PC-9 (cell line): ENCODE data around the gene OR51G2. TPM values are rescaled to one million over a fixed set of nuclear protein-coding genes. Genes with fewer than 3 reads are reported as not detected.

Experiments used
- BruUV-seq: library from RNA; stranded (reverse); fragments of 400-500 nt; replicated peaks from 2 replicates; lab custom pipeline; 2021; lab: Mats Ljungman, UMichigan
- CTCF ChIA-PET: fragments of 300-600 bp; sonication (Branson Sonifier 250); formaldehyde crosslinking; loops from one replicate; lab custom pipeline; 2022; ENCODE audit warnings: antibody characterized with exemption; lab: Charles Lee
- POLR2A ChIA-PET: fragments of 300-600 bp; sonication (Branson Sonifier 250); formaldehyde crosslinking; loops from one replicate; lab custom pipeline; 2022; ENCODE audit warnings: antibody characterized with exemption; ENCODE audit not compliant: unreplicated experiment; lab: Charles Lee
- DNase-seq, 2 experiments: peaks; one replicate each; pipeline versions ENCODE4 v3.0.0 to v3.0.0-alpha.2; 2015 to 2022; ENCODE audit warnings: mixed read lengths in 1 of 2
- H2AFZ ChIP-seq: fragments of 200-600 bp; sonication (generic); 2 replicates; pipeline ENCODE4 v1.8.1; 2017; ENCODE audit warnings: antibody characterized with exemption
- H3F3A ChIP-seq: fragments of 200-600 bp; sonication (generic); 2 replicates; pipeline ENCODE4 v1.8.1; 2017; ENCODE audit warnings: antibody characterized with exemption, mild to moderate bottlenecking, low read depth; ENCODE audit not compliant: insufficient read depth
- H3K27ac ChIP-seq: fragments of 200-600 bp; sonication (generic); 2 replicates; pipeline ENCODE4 v1.6.1; 2016; ENCODE audit warnings: mixed run types
- H3K27me3 ChIP-seq: fragments of 200-600 bp; sonication (generic); 2 replicates; pipeline ENCODE4 v1.6.1; 2016; ENCODE audit warnings: low read depth, mixed run types; ENCODE audit not compliant: insufficient read depth
- H3K36me3 ChIP-seq: fragments of 200-600 bp; sonication (generic); 2 replicates; pipeline ENCODE4 v1.6.1; 2016; ENCODE audit warnings: low read depth, mixed run types
- H3K4me1 ChIP-seq: fragments of 200-600 bp; sonication (generic); replicated peaks from 2 replicates; pipeline ENCODE4 v1.6.1; 2016; ENCODE audit warnings: mixed run types; ENCODE audit not compliant: insufficient read depth
- H3K4me2 ChIP-seq: fragments of 200-600 bp; sonication (generic); 2 replicates; pipeline ENCODE4 v1.6.1; 2017; ENCODE audit warnings: mixed run types
- H3K4me3 ChIP-seq: fragments of 200-600 bp; sonication (generic); 2 replicates; pipeline ENCODE4 v1.6.1; 2016; ENCODE audit warnings: mixed run types
- H3K79me2 ChIP-seq: fragments of 200-600 bp; sonication (generic); 2 replicates; pipeline ENCODE4 v1.6.1; 2017; ENCODE audit warnings: low read depth, mixed run types
- H3K9me2 ChIP-seq: fragments of 200-600 bp; sonication (generic); 2 replicates; pipeline ENCODE4 v1.8.1; 2017; ENCODE audit warnings: mild to moderate bottlenecking; ENCODE audit not compliant: insufficient read depth
- H3K9me3 ChIP-seq: fragments of 200-600 bp; sonication (generic); 2 replicates; pipeline ENCODE4 v1.8.1; 2016; ENCODE audit warnings: low read depth; ENCODE audit not compliant: insufficient read depth
- H4K20me1 ChIP-seq: fragments of 200-600 bp; sonication (generic); 2 replicates; pipeline ENCODE4 v1.8.1; 2017; ENCODE audit not compliant: insufficient read depth
- EZH2 ChIP-seq: fragments of 200-600 bp; sonication (generic); IDR thresholded peaks from 2 replicates; pipeline ENCODE4 v1.8.0; 2017; ENCODE audit warnings: antibody characterized with exemption, low read depth
- intact Hi-C: fragments of 100-400 bp; cut with micrococcal nuclease; formaldehyde crosslinking; loops from one replicate; pipeline ENCODE4 v1.10.0; 2022; ENCODE audit not compliant: unreplicated experiment
- total RNA-seq: library from RNA; stranded (reverse); gene quantifications from 2 replicates; pipeline ENCODE4 v1.2.3, GENCODE V29; 2021
- TF ChIP-seq, protein P1 (sequence below): fragments of 200-600 bp; sonication (generic); conservative IDR thresholded peaks from 2 replicates; pipeline ENCODE4 v1.6.1; 2017; ENCODE audit warnings: mixed run types, antibody characterized with exemption, mild to moderate bottlenecking, moderate library complexity

Gene OR51G2
- total RNA-seq, 1 experiment from 2014 or later, result not detected

GRCh38 chr11:4882543-4882942 lies 36.6 kb downstream of the OR51G2 start:
- H3K79me2 ChIP-seq, result no peaks in the 10 kb centered on the region
- ChIA-PET CTCF (no interaction called here), POLR2A (no interaction called here)
- BruUV-seq, result no TSS peak
- no peak overlapping the region for H3K4me3 ChIP-seq
- no peaks in the 10 kb centered on the region for H3F3A ChIP-seq
- H3K4me1 ChIP-seq, result no peaks in the 10 kb centered on the region
- H3K4me2 ChIP-seq, result no peak overlapping the region
- no peak overlapping the region for H3K27ac ChIP-seq
- H3K36me3 ChIP-seq, result no peaks in the 10 kb centered on the region
- H3K27me3 ChIP-seq, result no peaks in the 10 kb centered on the region
- no peaks in the 10 kb centered on the region for H4K20me1 ChIP-seq
- intact Hi-C loops, result no loop called here
- no peak overlapping the region for H2AFZ ChIP-seq
- H3K9me3 ChIP-seq, result no peaks in the 10 kb centered on the region
- TF ChIP-seq EZH2, result no peak
- H3K9me2 ChIP-seq, result no peaks in the 10 kb centered on the region
- no peak for DNase-seq

- ChIA-PET CTCF (no interaction called here), POLR2A (no interaction called here)
- no peak within 1 kb of the TSS for H3K4me2 ChIP-seq
- no TSS peak for BruUV-seq
- intact Hi-C loops, result no loop called here
- H3K36me3 ChIP-seq, result no peaks in the 10 kb centered on the region
- no peaks in the 10 kb centered on the region for H3K4me1 ChIP-seq
- no peaks in the 10 kb centered on the region for H4K20me1 ChIP-seq
- H3K9me3 ChIP-seq, result no peaks in the 10 kb centered on the region
- H3K27me3 ChIP-seq, result no peaks in the 10 kb centered on the region
- no peak within 1 kb of the TSS for H3K4me3 ChIP-seq
- H3F3A ChIP-seq, result no peaks in the 10 kb centered on the region
- H3K27ac ChIP-seq, result no peak within 1 kb of the TSS
- H3K9me2 ChIP-seq, result no peaks in the 10 kb centered on the region
- no peak for DNase-seq
- H2AFZ ChIP-seq, result no peak within 1 kb of the TSS
- H3K79me2 ChIP-seq, result no peaks in the 10 kb centered on the region
- TF ChIP-seq EZH2, result no peak
- TF ChIP-seq, protein P1, sequence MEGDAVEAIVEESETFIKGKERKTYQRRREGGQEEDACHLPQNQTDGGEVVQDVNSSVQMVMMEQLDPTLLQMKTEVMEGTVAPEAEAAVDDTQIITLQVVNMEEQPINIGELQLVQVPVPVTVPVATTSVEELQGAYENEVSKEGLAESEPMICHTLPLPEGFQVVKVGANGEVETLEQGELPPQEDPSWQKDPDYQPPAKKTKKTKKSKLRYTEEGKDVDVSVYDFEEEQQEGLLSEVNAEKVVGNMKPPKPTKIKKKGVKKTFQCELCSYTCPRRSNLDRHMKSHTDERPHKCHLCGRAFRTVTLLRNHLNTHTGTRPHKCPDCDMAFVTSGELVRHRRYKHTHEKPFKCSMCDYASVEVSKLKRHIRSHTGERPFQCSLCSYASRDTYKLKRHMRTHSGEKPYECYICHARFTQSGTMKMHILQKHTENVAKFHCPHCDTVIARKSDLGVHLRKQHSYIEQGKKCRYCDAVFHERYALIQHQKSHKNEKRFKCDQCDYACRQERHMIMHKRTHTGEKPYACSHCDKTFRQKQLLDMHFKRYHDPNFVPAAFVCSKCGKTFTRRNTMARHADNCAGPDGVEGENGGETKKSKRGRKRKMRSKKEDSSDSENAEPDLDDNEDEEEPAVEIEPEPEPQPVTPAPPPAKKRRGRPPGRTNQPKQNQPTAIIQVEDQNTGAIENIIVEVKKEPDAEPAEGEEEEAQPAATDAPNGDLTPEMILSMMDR, result no peak
Observed at GRCh38 chr11:4881860-4882500, 37.2 kb downstream of the OR51G2 start, which contains the start of gene OR51T1. TSS of gene OR51T1 (plus strand) at chr11:4881900. CDS start at chr11:4881900, 0 bp downstream.

DNA sequence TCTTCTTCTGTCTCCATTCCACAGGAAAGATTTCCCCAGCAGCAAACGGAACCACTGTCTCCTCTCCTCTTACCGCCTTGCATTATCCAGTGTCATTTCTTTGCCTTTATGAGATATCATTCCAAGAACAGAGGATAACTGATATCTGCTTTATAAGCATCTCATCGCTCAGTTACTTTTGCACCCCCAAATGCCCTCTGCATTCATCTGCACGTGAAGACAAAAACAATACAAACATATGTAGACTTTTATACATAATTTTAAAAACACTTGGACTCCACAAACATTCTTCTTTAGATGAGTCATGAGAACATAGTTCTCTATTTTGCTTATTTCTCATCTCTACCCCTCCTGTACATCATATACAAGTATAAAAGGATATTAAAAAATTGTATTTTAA lies 38.0 kb downstream of the OR51G2 start:
- BruUV-seq, result no TSS peak
- H3K27ac ChIP-seq, result no peak overlapping the region
- no peaks in the 10 kb centered on the region for H3K9me3 ChIP-seq
- no peaks in the 10 kb centered on the region for H4K20me1 ChIP-seq
- intact Hi-C loops, result no loop called here
- no peak for TF ChIP-seq EZH2
- TF ChIP-seq, protein P1, result no peak
- no peaks in the 10 kb centered on the region for H3K27me3 ChIP-seq
- ChIA-PET CTCF (no interaction called here), POLR2A (no interaction called here)
- H3K4me2 ChIP-seq, result no peak overlapping the region
- no peak overlapping the region for H3K4me3 ChIP-seq
- no peaks in the 10 kb centered on the region for H3F3A ChIP-seq
- no peaks in the 10 kb centered on the region for H3K36me3 ChIP-seq
- no peaks in the 10 kb centered on the region for H3K79me2 ChIP-seq
- no peak overlapping the region for H2AFZ ChIP-seq
- no peaks in the 10 kb centered on the region for H3K4me1 ChIP-seq
- H3K9me2 ChIP-seq, result no peaks in the 10 kb centered on the region
- DNase-seq, result no peak
